ENCODE measurements around the gene CPED1.
"Not testable (repeated sequence)": the region's sequence is repeated elsewhere in the genome, so short reads cannot be mapped to it uniquely, and the experiment has no call there.

CPED1 gene

DNA sequence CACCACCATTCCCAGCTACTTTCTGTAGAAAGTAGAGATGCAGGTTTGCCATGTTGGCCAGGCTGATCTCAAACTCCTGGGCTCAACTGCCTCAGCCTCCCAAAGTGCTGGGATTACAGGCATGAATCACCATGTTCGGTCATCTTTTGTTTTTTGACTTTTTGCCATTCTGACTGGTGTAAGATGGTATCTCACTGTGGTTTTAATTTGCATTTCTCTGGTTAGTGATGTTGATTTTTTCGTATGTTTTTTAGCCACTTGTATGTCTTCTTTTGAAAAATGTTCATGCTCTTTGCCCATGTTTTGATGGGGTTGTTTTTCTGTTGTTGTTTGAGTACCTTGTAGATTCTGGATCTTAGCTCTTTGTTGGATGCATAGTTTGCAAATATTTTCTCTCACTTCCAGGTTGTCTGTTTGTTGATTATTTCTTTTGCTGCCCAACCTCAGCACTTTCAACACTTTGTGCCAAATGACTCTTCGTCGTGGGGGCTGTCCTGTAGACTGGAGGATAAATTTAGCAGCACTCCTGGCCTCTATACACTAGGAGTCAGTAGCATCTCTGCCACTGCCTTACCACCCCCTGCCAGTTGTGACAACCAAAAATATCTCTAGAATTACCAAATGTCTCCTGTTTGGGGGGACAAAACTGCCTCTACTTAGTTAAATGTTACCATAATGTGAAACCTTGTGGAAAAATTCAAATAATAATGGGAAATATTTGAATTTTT lies 6.5 kb upstream of the CPED1 start:
- DNase-seq (no peak), ATAC-seq (peak; percentile 49)

- DNase-seq, ATAC-seq: not testable (repeated sequence)
Observed at GRCh38 chr7:120983592-120983991, 4.9 kb upstream of the CPED1 start.

GRCh38 chr7:120984406-120984805 lies 4.1 kb upstream of the CPED1 start:
- no peak for ATAC-seq
- no peak for DNase-seq

- DNase-seq (no peak), ATAC-seq (no peak)
Observed at GRCh38 chr7:120985130-120985758, 3.3 kb upstream of the CPED1 start.

GRCh38 chr7:120985839-120986238 lies 2.7 kb upstream of the CPED1 start:
- no peak for ATAC-seq

GRCh38 chr7:120986650-120987049 lies 1.9 kb upstream of the CPED1 start:
- no peak for ATAC-seq

More at GRCh38 chr7:120985839-120986238, 2.7 kb upstream of the CPED1 start:
- no peak for DNase-seq

DNA sequence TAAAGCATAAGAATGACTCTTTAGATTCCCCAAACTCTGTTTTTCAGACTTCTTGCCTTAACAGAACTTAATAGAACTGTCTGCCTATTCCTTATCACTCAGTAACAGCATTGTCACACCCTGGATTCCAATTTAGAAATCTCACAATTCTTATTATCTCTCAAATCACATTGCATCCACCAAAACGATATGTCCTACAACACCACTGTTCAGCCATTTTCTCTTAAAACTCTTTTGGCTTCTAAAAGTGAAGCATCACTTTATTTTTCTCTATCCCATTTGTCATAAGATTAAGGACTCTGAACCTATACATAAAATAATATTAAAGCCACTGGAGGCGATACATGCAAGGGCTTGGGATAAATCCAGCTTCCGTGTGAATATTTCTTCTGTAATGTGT lies 1.2 kb upstream of the CPED1 start:
- ATAC-seq = no peak
- DNase-seq = no peak

More at GRCh38 chr7:120986650-120987049, 1.9 kb upstream of the CPED1 start:
- no peak for DNase-seq

- peak; percentile 84 for DNase-seq
- ATAC-seq = peak; percentile 97
Observed at GRCh38 chr7:120987683-120988590, 574 bp upstream of the CPED1 start.

DNA sequence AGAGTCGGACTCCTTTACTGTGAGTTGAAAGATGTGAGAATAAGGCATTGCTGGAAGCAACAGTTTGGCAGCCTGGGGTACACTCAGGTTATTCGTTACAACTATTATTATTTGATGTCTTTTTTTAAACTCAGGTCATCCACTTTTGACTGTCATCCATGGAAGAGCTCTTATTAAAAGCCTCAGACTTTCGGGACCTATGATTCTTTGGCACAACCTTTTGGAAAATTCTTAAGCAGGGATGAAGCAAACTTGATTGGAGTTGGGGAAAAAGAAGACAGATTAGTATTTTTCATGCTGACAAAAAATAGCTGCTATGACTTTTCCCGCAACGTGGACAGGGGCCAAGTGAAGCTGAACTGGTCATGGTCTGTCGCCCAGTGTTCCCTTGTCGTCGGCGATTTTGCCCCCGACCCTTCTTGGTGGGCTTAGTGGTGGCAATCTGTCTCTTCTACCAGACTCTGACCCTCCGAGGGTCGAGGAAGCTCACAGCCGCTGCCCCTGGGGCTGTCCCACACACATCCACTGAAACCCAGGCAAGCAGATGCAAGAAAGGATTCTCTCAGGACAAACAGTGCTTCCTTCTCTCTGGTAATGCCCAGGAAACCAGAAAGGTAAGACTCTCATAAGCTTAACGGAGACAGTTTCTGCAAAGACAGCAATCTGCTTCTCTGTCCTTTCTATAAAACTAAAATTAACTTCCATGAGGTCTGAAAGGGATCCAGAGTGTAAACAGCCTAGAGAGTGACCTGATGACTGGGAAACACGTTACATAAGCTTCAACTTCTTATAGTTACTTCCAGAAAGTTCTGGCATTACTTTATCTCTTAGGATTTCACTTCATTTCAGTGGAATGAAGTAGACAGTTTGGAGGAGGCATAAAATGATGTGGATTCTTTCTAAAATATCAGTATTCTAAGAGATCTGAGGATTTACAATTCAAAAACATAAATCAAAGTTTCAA lies 1.0 kb downstream of the CPED1 start:
- no peak for DNase-seq
- ATAC-seq = no peak

- ATAC-seq (no peak), DNase-seq (no peak)
Observed at GRCh38 chr7:120990468-120991118, 2.1 kb downstream of the CPED1 start.

- ATAC-seq (no peak), DNase-seq (no peak)
Observed at GRCh38 chr7:120991161-120991560, 2.6 kb downstream of the CPED1 start.

DNA sequence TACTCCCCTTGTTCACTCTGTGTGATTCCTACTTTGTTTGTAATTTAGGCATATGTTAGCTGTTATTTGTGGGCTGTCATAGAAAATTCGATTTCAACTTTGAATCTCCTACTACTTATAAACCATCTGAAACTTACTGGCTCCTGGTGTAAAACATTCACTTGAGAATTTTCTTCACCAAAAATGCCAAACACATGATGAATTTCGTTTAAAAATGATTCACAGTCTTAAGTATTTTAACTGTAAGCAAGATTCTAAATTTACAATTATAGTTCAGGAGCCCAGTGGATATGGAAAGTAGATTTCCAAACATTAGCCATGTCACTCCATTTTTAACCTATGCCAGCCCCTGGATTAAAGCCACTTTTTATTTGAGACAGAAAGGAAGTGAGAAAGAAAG lies 3.1 kb downstream of the CPED1 start:
- ATAC-seq (no peak), DNase-seq (no peak)

- ATAC-seq (no peak), DNase-seq (no peak)
Observed at GRCh38 chr7:120992272-120992964, 3.9 kb downstream of the CPED1 start.

DNA sequence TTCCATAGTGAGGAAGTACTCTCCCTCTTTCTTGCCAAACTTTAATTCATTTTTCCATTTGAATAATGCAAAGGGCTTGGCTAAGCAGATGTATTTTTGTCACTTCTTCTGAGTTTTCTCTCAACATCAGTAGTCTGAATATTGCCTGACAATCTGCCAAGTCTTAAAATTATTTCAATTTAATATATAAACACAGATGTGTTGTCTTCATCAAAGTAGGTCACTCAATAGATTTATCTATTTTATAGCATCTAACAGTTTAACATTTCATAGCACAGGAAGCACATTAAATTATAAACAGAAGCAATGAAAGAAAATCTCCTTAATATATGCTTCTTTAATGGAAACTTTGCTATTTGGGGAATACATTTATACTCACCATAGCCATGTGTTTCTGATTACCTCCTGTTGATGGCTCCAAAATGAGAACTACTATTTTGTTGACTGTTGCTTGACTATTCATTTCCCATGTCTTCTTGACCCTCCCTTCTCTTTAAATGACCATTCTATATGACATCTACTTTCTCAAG lies 4.5 kb downstream of the CPED1 start:
- DNase-seq (no peak), ATAC-seq (no peak)

DNA sequence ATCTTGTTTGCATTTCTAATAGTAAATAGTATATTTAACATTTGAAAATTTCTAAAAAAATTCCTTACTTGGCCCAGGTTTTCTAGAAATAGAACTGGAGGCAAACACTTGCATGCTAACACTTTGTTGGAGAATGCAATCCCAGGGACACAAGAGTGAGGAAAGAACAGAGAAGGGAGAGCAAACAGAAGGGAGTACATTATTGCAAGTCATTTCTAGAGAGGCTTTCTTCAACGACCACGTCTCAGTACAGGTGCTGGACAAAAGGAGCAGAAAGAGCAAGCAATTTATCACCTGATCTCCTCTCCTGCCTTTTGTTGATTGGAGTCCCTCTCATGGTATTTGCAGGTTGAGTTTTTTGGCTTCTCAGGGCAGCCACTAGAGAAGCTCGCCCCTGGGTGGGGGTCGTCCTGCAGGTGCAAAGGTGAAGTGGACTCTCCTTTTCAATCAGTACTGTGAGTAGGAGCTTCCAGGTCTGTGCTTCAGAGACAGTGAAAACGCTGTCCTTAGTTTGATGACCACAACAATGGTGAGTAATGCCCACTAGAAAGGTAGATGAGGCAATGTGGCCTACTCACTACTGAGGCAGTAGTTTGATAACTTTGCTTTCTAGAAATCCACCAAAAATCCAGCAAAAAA lies 5.2 kb downstream of the CPED1 start:
- ATAC-seq (no peak), DNase-seq (no peak)

GRCh38 chr7:120994512-120995410 lies 6.2 kb downstream of the CPED1 start:
- DNase-seq = no peak
- ATAC-seq = no peak

- ATAC-seq = no peak
- DNase-seq = no peak
Observed at GRCh38 chr7:120995654-120996053, 7.1 kb downstream of the CPED1 start.

GRCh38 chr7:120996333-120996987 lies 7.9 kb downstream of the CPED1 start:
- DNase-seq (no peak), ATAC-seq (no peak)

All from stimulated activated naive CD8-positive, alpha-beta T cell treated with anti-CD3 and anti-CD28 coated beads, Interleukin-15, Interleukin-2, amounts not matched to agents 100 U/mL and 50 U/mL, for 24 hours (primary cell).